Keratinocyte (primary cell): Measurements from ENCODE around the gene DCUN1D4. TPM values are rescaled to one million over a fixed set of nuclear protein-coding genes. Genes with fewer than 3 reads are reported as not detected.
"Not testable (repeated sequence)": the region's sequence is repeated elsewhere in the genome, so short reads cannot be mapped to it uniquely, and the experiment has no call there.

Source experiments
- DNase-seq: peaks from one replicate; pipeline ENCODE4 v3.0.0-alpha.2; 2011; ENCODE audit warnings: low read depth, missing footprints, low spot score
- FAIRE-seq: peaks from 2 replicates; lab custom pipeline; 2011; peaks lifted over from hg19 to GRCh38; lab: Jason Lieb, UNC
- H2AFZ ChIP-seq: 2 replicates; pipeline ENCODE4 v1.6.0; 2012; ENCODE audit warnings: low read length, control low read depth, inconsistent platforms; ENCODE audit not compliant: control insufficient read depth
- H3K27ac ChIP-seq: 2 replicates; pipeline ENCODE4 v1.5.1; 2011; ENCODE audit warnings: low read length; ENCODE audit not compliant: control insufficient read depth, insufficient read depth
- H3K27me3 ChIP-seq: 3 replicates; pipeline ENCODE4 v1.6.0; 2011; ENCODE audit warnings: low read length; ENCODE audit not compliant: control insufficient read depth, insufficient read depth; ENCODE audit errors: extremely low read depth
- H3K36me3 ChIP-seq, 2 experiments: 2 replicates in 1 of 2; 3 replicates in 1 of 2; pipeline ENCODE4 v1.5.1; 2011; ENCODE audit warnings: low read length in 2 of 2, mild to moderate bottlenecking in 1 of 2; ENCODE audit not compliant: control insufficient read depth in 2 of 2, insufficient read depth in 2 of 2; ENCODE audit errors: extremely low read depth in 1 of 2
- H3K4me1 ChIP-seq: 3 replicates; pipeline ENCODE4 v1.5.1; 2011; ENCODE audit warnings: low read length; ENCODE audit not compliant: control insufficient read depth, insufficient read depth; ENCODE audit errors: extremely low read depth
- H3K4me2 ChIP-seq: 3 replicates; pipeline ENCODE4 v1.6.0; 2011; ENCODE audit warnings: low read depth, low read length; ENCODE audit not compliant: control insufficient read depth, insufficient read depth; ENCODE audit errors: extremely low read depth
- H3K4me3 ChIP-seq, 3 experiments: fragments of 200-600 bp in 1 of 3; sonication (generic) in 1 of 3; 2 replicates in 2 of 3; 3 replicates in 1 of 3; pipeline ENCODE4 v1.5.1; 2011 to 2016; ENCODE audit warnings: low read length in 3 of 3, mild to moderate bottlenecking in 3 of 3, control low read depth in 2 of 3, inconsistent platforms in 1 of 3, low read depth in 1 of 3, mixed read lengths in 1 of 3, mixed run types in 1 of 3, moderate library complexity in 1 of 3; ENCODE audit not compliant: control insufficient read depth in 2 of 3, insufficient read depth in 2 of 3; ENCODE audit errors: extremely low read depth in 1 of 3
- H3K79me2 ChIP-seq: 2 replicates; pipeline ENCODE4 v1.6.0; 2012; ENCODE audit warnings: low read length; ENCODE audit not compliant: control insufficient read depth, insufficient read depth
- H3K9ac ChIP-seq: 3 replicates; pipeline ENCODE4 v1.6.0; 2011; ENCODE audit warnings: low read length; ENCODE audit not compliant: control insufficient read depth, insufficient read depth; ENCODE audit errors: extremely low read depth
- H3K9me1 ChIP-seq: 3 replicates; pipeline ENCODE4 v1.6.0; 2011; ENCODE audit warnings: low read length; ENCODE audit not compliant: control insufficient read depth, insufficient read depth; ENCODE audit errors: extremely low read depth
- H3K9me3 ChIP-seq: 2 replicates; pipeline ENCODE4 v1.5.1; 2012; ENCODE audit warnings: low read depth, low read length; ENCODE audit not compliant: control insufficient read depth
- H4K20me1 ChIP-seq: 3 replicates; pipeline ENCODE4 v1.6.0; 2011; ENCODE audit warnings: low read length; ENCODE audit not compliant: control insufficient read depth, insufficient read depth; ENCODE audit errors: extremely low read depth
- EZH2 ChIP-seq: IDR thresholded peaks from one replicate; pipeline ENCODE4 v1.6.1; 2012; ENCODE audit warnings: inconsistent platforms, mild to moderate bottlenecking, low read length, moderate library complexity
- dilution Hi-C: fragments of 300-500 bp; cut with MboI; formaldehyde crosslinking; loops from one replicate; pipeline ENCODE4 v1.7.0; 2020; ENCODE audit warnings: low sequenced_read_pairs; ENCODE audit not compliant: extremely low pct_ligation_motif_present
- polyA plus RNA-seq, 5 experiments: library from polyadenylated mRNA; depleted of rRNA in 3 of 5; stranded (reverse) in 3 of 5; stranded (forward) in 1 of 5; unstranded in 1 of 5; fragments of >200 nt; gene quantifications; 1 replicate in 1 of 5; 2 replicates in 3 of 5; 3 replicates in 1 of 5; pipeline versions ENCODE4 v1.2.1 to v1.2.3, GENCODE V29; 2011 to 2012; ENCODE audit warnings: missing spikeins in 2 of 5, low read depth in 1 of 5, low replicate concordance in 1 of 5
- TF ChIP-seq, protein P1 (sequence below), 3 experiments: IDR thresholded peaks in 1 of 3; conservative IDR thresholded peaks in 1 of 3; optimal IDR thresholded peaks in 1 of 3; 2 replicates in 2 of 3; 3 replicates in 1 of 3; pipeline versions ENCODE3 to v1.5.1; 2011; ENCODE audit warnings: low read length in 3 of 3, mild to moderate bottlenecking in 3 of 3, moderate library complexity in 2 of 3, control low read depth in 1 of 3, inconsistent platforms in 1 of 3; ENCODE audit not compliant: insufficient read depth in 2 of 3; ENCODE audit errors: extremely low read depth in 1 of 3

Gene DCUN1D4
- polyA plus RNA-seq, 1 donor (not counting 4 experiments of a cell fraction or from before 2014, with no cell fraction given), result 59.9 TPM

DNA sequence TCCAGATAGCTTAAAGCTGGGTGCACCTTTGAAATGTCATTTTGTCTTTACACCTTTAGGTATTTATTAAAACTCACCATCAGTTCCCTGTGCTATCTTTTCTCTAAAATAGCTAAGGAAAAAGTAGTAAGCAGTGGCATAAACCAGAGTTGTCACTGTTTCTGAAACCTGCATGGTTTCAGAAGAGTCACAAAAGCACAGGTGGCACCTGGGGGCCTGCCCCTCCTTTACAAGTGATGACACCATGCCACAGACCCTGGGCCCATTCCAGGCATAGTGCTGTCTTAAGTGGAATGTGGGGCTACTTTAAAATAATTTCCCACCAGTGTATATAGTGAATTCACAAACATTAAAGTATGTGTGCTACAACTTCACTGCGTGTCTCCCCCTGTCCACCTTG, 47.8 kb downstream of the DCUN1D4 start:
- Histone ChIP-seq H3K4me3 (no peak overlapping the region), H3K27ac (no peak overlapping the region), H3K27me3 (no peaks in the 10 kb centered on the region), H3K9ac (no peak overlapping the region), H3K9me3 (no peaks in the 10 kb centered on the region), H4K20me1 (no peaks in the 10 kb centered on the region), H3K4me1 (no peaks in the 10 kb centered on the region), H3K36me3 (peaks cover 7 to 14% of the 10 kb centered on the region in 2 experiments), H3K9me1 (no peaks in the 10 kb centered on the region), H3K79me2 (no peaks in the 10 kb centered on the region), H3K4me2 (no peak overlapping the region), H2AFZ (no peak overlapping the region)
- DNase-seq (no peak), FAIRE-seq (no peak)
- TF ChIP-seq, protein P1, sequence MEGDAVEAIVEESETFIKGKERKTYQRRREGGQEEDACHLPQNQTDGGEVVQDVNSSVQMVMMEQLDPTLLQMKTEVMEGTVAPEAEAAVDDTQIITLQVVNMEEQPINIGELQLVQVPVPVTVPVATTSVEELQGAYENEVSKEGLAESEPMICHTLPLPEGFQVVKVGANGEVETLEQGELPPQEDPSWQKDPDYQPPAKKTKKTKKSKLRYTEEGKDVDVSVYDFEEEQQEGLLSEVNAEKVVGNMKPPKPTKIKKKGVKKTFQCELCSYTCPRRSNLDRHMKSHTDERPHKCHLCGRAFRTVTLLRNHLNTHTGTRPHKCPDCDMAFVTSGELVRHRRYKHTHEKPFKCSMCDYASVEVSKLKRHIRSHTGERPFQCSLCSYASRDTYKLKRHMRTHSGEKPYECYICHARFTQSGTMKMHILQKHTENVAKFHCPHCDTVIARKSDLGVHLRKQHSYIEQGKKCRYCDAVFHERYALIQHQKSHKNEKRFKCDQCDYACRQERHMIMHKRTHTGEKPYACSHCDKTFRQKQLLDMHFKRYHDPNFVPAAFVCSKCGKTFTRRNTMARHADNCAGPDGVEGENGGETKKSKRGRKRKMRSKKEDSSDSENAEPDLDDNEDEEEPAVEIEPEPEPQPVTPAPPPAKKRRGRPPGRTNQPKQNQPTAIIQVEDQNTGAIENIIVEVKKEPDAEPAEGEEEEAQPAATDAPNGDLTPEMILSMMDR (optimal IDR thresholded peaks at IDR 0.05 in 1 of 3, IDR thresholded peaks at IDR 0.05 in 1 of 3, conservative IDR thresholded peaks at IDR 0.05 in 1 of 3; ENCODE audit: extremely low read depth in 1 of 3, insufficient read depth in 2 of 3, low read length in 3 of 3), result no peak
- TF ChIP-seq EZH2, result no peak
- dilution Hi-C loops, result no loop called here

DNA sequence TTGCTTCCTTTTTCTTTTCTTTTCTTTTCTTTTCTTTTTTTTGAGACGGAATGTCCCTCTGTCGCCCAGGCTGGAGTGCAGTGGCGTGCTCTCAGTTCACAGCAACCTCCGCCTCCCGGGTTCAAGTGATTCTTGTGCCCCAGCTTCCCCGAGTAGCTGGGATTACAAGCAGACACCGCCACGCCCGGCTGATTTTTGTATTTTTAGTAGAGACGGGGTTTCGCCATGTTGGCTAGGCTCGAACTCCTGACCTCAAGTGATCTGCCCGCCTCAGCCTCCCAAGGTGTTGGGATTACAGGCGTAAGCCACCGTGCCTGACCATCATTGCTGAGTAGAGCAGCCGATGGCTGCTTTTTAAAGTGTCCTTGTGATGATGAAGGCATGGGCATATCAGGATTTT, 50.4 kb downstream of the DCUN1D4 start:
- H3K9ac ChIP-seq, H3K27ac ChIP-seq, H3K4me3 ChIP-seq, H3K9me1 ChIP-seq, dilution Hi-C loops, H2AFZ ChIP-seq, DNase-seq, FAIRE-seq, H3K9me3 ChIP-seq, H3K79me2 ChIP-seq, H3K27me3 ChIP-seq, H3K4me1 ChIP-seq, H3K4me2 ChIP-seq, H4K20me1 ChIP-seq: not testable (repeated sequence)
- peaks cover 8 to 14% of the 10 kb centered on the region in 2 experiments for H3K36me3 ChIP-seq

DNA sequence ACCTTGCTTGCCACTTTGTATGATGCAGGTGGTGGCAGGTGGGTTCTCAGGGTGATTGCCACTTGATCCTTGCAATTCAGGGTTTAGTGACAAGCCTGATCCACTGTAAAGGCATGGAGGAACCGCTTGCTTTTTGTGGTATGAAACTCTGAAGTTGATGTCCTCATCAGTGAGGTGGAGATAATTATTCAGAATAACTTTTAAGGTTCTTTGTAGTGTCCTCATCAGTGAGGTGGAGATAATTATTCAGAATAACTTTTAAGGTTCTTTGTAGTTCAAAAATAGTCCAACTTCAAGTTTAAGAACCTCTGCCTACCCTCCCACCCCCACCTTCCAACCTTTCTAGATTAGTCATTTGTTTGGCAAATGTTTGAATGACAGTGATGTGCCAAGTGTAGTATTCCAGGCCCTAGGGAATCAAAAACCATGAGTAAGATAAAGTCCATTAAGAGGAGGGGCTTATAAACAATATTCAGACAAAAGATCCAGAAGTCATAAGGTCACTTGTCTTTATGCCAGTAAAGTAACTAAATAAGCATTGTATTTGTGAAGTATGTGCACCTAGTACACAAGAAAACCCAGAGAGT, 51.2 kb downstream of the DCUN1D4 start:
- Histone ChIP-seq H3K4me3 (no peak overlapping the region), H3K4me1 (no peaks in the 10 kb centered on the region), H3K27me3 (no peaks in the 10 kb centered on the region), H3K9me1 (no peaks in the 10 kb centered on the region), H3K4me2 (no peak overlapping the region), H3K9ac (no peak overlapping the region), H3K36me3 (peaks cover 10 to 14% of the 10 kb centered on the region in 2 experiments), H3K27ac (no peak overlapping the region), H2AFZ (no peak overlapping the region), H3K79me2 (no peaks in the 10 kb centered on the region), H4K20me1 (no peaks in the 10 kb centered on the region), H3K9me3 (no peaks in the 10 kb centered on the region)
- TF ChIP-seq, protein P1 (optimal IDR thresholded peaks at IDR 0.05 in 1 of 3, IDR thresholded peaks at IDR 0.05 in 1 of 3, conservative IDR thresholded peaks at IDR 0.05 in 1 of 3; ENCODE audit: extremely low read depth in 1 of 3, insufficient read depth in 2 of 3, low read length in 3 of 3), result no peak
- no peak for TF ChIP-seq EZH2
- dilution Hi-C loops, result no loop called here
- FAIRE-seq, result no peak
- no peak for DNase-seq
